Measurements from ENCODE around the gene CYP27B1. TPM values are rescaled to one million over a fixed set of nuclear protein-coding genes. Genes with fewer than 3 reads are reported as not detected.

The CYP27B1 gene
- total and polyA plus RNA-seq, 9 of the 15 experiments (the other 6 are each of a cell fraction or from before 2014, with no cell fraction given) = 0.18 to 4.2 (median 1.8) TPM

DNA sequence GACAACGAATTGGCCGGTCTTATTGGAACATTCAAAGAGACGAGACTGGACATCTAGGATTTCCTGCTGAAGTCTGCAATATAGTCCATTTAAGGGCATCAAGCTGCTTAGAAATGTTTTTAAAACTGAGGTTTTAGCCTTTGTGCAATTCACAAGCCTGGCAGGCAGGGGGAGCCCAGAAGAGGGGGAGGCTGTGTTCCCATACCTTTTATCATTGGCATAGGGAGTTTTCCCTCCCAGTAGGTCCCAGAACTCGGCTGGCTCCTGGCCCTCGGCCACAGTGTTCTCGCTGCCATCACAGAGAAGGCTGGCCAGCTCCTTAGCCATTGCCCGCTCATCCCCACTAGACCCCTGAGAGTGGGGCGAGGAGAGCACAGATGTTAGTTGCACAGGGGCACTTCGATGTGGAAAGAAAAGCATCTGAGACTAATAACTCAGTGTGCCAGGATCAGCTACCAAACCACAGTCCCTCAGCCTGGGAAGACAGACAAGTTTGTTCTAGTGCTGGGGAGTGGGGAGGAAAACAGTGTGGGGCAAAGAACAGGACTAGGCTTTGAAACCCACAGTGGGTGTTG lies 36.5 kb upstream of the CYP27B1 start (continued):
- TF ChIP-seq, protein P1, sequence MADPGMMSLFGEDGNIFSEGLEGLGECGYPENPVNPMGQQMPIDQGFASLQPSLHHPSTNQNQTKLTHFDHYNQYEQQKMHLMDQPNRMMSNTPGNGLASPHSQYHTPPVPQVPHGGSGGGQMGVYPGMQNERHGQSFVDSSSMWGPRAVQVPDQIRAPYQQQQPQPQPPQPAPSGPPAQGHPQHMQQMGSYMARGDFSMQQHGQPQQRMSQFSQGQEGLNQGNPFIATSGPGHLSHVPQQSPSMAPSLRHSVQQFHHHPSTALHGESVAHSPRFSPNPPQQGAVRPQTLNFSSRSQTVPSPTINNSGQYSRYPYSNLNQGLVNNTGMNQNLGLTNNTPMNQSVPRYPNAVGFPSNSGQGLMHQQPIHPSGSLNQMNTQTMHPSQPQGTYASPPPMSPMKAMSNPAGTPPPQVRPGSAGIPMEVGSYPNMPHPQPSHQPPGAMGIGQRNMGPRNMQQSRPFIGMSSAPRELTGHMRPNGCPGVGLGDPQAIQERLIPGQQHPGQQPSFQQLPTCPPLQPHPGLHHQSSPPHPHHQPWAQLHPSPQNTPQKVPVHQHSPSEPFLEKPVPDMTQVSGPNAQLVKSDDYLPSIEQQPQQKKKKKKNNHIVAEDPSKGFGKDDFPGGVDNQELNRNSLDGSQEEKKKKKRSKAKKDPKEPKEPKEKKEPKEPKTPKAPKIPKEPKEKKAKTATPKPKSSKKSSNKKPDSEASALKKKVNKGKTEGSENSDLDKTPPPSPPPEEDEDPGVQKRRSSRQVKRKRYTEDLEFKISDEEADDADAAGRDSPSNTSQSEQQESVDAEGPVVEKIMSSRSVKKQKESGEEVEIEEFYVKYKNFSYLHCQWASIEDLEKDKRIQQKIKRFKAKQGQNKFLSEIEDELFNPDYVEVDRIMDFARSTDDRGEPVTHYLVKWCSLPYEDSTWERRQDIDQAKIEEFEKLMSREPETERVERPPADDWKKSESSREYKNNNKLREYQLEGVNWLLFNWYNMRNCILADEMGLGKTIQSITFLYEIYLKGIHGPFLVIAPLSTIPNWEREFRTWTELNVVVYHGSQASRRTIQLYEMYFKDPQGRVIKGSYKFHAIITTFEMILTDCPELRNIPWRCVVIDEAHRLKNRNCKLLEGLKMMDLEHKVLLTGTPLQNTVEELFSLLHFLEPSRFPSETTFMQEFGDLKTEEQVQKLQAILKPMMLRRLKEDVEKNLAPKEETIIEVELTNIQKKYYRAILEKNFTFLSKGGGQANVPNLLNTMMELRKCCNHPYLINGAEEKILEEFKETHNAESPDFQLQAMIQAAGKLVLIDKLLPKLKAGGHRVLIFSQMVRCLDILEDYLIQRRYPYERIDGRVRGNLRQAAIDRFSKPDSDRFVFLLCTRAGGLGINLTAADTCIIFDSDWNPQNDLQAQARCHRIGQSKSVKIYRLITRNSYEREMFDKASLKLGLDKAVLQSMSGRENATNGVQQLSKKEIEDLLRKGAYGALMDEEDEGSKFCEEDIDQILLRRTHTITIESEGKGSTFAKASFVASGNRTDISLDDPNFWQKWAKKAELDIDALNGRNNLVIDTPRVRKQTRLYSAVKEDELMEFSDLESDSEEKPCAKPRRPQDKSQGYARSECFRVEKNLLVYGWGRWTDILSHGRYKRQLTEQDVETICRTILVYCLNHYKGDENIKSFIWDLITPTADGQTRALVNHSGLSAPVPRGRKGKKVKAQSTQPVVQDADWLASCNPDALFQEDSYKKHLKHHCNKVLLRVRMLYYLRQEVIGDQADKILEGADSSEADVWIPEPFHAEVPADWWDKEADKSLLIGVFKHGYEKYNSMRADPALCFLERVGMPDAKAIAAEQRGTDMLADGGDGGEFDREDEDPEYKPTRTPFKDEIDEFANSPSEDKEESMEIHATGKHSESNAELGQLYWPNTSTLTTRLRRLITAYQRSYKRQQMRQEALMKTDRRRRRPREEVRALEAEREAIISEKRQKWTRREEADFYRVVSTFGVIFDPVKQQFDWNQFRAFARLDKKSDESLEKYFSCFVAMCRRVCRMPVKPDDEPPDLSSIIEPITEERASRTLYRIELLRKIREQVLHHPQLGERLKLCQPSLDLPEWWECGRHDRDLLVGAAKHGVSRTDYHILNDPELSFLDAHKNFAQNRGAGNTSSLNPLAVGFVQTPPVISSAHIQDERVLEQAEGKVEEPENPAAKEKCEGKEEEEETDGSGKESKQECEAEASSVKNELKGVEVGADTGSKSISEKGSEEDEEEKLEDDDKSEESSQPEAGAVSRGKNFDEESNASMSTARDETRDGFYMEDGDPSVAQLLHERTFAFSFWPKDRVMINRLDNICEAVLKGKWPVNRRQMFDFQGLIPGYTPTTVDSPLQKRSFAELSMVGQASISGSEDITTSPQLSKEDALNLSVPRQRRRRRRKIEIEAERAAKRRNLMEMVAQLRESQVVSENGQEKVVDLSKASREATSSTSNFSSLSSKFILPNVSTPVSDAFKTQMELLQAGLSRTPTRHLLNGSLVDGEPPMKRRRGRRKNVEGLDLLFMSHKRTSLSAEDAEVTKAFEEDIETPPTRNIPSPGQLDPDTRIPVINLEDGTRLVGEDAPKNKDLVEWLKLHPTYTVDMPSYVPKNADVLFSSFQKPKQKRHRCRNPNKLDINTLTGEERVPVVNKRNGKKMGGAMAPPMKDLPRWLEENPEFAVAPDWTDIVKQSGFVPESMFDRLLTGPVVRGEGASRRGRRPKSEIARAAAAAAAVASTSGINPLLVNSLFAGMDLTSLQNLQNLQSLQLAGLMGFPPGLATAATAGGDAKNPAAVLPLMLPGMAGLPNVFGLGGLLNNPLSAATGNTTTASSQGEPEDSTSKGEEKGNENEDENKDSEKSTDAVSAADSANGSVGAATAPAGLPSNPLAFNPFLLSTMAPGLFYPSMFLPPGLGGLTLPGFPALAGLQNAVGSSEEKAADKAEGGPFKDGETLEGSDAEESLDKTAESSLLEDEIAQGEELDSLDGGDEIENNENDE (IDR thresholded peaks at IDR 0.05; ENCODE audit: low read depth, low read length) = no peak
- TF ChIP-seq NFIC (IDR thresholded peaks at IDR 0.05) (no peak), KLF6 (CRISPR knock-in tag; IDR thresholded peaks at IDR 0.05; ENCODE audit: borderline replicate concordance) (no peak), GATAD2A (IDR thresholded peaks at IDR 0.05) (no peak), TAF15 (IDR thresholded peaks at IDR 0.05; ENCODE audit: low read depth, low read length) (no peak), ZNF184 (CRISPR knock-in tag; IDR thresholded peaks at IDR 0.05) (no peak), ZNF232 (CRISPR knock-in tag; IDR thresholded peaks at IDR 0.05) (no peak), GATAD2B (IDR thresholded peaks at IDR 0.05; ENCODE audit: borderline replicate concordance) (no peak), ZC3H11A (IDR thresholded peaks at IDR 0.05; ENCODE audit: low read depth, low read length) (no peak), ZNF146 (CRISPR knock-in tag; IDR thresholded peaks at IDR 0.05; ENCODE audit: unreplicated experiment) (no peak), HNRNPH1 (optimal IDR thresholded peaks at IDR 0.05; ENCODE audit: low read depth, low read length) (no peak)
- TF ChIP-seq, protein P2, sequence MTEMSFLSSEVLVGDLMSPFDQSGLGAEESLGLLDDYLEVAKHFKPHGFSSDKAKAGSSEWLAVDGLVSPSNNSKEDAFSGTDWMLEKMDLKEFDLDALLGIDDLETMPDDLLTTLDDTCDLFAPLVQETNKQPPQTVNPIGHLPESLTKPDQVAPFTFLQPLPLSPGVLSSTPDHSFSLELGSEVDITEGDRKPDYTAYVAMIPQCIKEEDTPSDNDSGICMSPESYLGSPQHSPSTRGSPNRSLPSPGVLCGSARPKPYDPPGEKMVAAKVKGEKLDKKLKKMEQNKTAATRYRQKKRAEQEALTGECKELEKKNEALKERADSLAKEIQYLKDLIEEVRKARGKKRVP (CRISPR knock-in tag; IDR thresholded peaks at IDR 0.05) = no peak
- TF ChIP-seq, protein P3, sequence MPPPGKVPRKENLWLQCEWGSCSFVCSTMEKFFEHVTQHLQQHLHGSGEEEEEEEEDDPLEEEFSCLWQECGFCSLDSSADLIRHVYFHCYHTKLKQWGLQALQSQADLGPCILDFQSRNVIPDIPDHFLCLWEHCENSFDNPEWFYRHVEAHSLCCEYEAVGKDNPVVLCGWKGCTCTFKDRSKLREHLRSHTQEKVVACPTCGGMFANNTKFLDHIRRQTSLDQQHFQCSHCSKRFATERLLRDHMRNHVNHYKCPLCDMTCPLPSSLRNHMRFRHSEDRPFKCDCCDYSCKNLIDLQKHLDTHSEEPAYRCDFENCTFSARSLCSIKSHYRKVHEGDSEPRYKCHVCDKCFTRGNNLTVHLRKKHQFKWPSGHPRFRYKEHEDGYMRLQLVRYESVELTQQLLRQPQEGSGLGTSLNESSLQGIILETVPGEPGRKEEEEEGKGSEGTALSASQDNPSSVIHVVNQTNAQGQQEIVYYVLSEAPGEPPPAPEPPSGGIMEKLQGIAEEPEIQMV (tag; conservative IDR thresholded peaks at IDR 0.05; ENCODE audit: low read depth) = no peak
- TF ChIP-seq, protein P4, sequence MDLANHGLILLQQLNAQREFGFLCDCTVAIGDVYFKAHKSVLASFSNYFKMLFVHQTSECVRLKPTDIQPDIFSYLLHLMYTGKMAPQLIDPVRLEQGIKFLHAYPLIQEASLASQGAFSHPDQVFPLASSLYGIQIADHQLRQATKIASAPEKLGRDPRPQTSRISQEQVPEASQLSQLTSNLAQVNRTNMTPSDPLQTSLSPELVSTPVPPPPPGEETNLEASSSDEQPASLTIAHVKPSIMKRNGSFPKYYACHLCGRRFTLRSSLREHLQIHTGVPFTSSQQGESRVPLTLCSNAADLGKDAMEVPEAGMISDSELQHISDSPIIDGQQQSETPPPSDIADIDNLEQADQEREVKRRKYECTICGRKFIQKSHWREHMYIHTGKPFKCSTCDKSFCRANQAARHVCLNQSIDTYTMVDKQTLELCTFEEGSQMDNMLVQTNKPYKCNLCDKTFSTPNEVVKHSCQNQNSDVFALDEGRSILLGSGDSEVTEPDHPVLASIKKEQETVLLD (IDR thresholded peaks at IDR 0.05) = no peak
